Measurements from ENCODE around the gene KCNS1.

The KCNS1 gene

GRCh38 chr20:45087814-45088213 lies 13.1 kb downstream of the KCNS1 start:
- H3K27ac ChIP-seq, result no peak overlapping the region
- DNase-seq (ENCODE audit: low spot score), result no peak
- no peak for TF ChIP-seq CTCF (conservative IDR thresholded peaks at IDR 0.05; ENCODE audit: low read depth)
- CTCF ChIA-PET, result interaction anchor here (1.9 to 2.1 kb wide), 2 partner anchors 8 to 44 kb away, joined by 11 to 12 read pairs; no protein-coding TSS in a partner anchor
- POLR2A ChIA-PET (ENCODE audit: low non-redundant PET), result no interaction called here

DNA sequence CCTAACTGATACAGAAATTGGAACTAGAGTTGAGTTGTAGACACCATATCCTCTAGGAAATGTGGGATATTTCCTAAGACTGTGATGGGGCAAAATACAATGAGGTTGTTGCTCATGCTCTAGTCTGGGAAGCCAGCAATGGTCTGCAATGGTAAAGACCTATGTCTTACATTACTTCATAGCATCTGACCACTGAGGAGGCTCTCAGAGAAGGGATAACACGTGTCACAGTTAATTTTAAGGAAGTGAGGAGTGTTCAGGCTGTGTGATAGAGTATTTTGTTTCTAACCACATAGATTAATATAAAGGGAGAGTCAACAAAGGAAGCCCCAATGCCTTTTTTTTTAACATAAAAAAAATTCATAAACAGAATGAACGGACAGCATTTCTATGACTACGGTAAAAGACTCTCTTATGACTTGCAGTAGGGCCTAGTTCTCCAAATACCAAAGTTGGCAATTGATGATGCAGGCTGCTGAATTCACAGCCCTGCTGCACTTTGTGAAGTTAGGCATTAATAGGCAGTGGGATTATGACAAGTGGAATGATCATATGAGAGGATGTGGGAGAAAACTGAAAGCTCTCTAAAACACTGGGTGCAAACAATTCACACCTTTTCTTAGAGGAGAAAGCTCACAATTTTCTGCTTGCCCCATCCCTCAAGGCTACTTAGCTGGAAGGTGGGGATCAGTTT lies 13.7 kb downstream of the KCNS1 start:
- no peak for TF ChIP-seq CTCF (conservative IDR thresholded peaks at IDR 0.05; ENCODE audit: low read depth)
- H3K27ac ChIP-seq, result no peak overlapping the region
- ChIA-PET POLR2A (ENCODE audit: low non-redundant PET) (no interaction called here), CTCF (interaction anchor here (0.6 to 2.1 kb wide), 3 partner anchors 9 to 215 kb away, joined by 4 to 12 read pairs (median 11); no protein-coding TSS in a partner anchor)
- no peak for DNase-seq (ENCODE audit: low spot score)

- no peak for TF ChIP-seq CTCF (conservative IDR thresholded peaks at IDR 0.05; ENCODE audit: low read depth)
- DNase-seq (ENCODE audit: low spot score), result no peak
- no peak overlapping the region for H3K27ac ChIP-seq
- POLR2A ChIA-PET (ENCODE audit: low non-redundant PET), result no interaction called here
- CTCF ChIA-PET, result interaction anchor here (0.5 to 2.1 kb wide), 4 partner anchors 10 to 535 kb away, joined by 3 to 12 read pairs (median 8); no protein-coding TSS in a partner anchor
Measured at GRCh38 chr20:45085867-45086266, 15.1 kb downstream of the KCNS1 start.

DNA sequence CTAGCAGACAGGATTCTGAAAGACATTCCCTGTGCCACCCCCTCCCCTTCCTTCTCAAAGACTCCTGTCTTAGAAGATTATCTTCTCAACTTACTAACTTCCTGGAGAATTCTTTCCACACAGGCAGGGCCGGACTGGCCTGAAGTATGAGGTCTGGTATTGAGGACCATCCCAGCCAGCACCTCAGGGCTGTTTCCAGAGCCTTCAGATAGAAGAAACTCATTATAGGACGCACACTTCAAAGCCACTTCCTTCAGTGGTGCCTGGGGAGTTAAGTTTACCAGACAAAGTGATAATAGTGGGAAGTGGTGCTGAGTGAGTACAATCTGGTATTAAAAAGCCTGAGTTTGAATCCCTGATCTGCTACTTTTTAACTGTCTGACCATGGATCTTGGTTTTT lies 15.6 kb downstream of the KCNS1 start:
- no peak for DNase-seq (ENCODE audit: low spot score)
- H3K27ac ChIP-seq, result no peak overlapping the region
- no peak for TF ChIP-seq CTCF (conservative IDR thresholded peaks at IDR 0.05; ENCODE audit: low read depth)
- CTCF ChIA-PET, result no interaction called here
- POLR2A ChIA-PET (ENCODE audit: low non-redundant PET), result no interaction called here

DNA sequence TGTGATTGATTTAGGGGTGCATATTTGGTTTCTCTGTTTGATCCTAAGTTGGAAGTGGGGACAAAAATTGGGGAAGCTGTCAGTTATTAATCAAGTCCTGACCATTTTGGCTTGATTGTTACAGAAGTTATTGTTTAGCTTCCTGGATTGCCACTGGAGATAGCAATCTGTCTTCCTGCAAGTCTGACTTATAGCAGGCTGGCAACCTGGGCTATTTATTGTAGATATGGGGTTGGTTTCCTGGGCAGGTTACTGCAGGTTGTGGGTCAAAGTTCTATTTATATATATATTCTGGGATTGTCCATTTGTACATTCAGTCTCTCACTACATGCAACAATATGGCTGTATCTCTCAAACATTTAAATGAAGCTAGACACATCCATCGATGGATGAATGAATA lies 17.8 kb downstream of the KCNS1 start:
- H3K27ac ChIP-seq, result no peak overlapping the region
- ChIA-PET CTCF (interaction anchor here (0.9 to 1.5 kb wide), 5 partner anchors 13 to 211 kb away, joined by 3 to 9 read pairs (median 3); no protein-coding TSS in a partner anchor), POLR2A (ENCODE audit: low non-redundant PET) (no interaction called here)
- DNase-seq (ENCODE audit: low spot score), result no peak
- no peak for TF ChIP-seq CTCF (conservative IDR thresholded peaks at IDR 0.05; ENCODE audit: low read depth)

DNA sequence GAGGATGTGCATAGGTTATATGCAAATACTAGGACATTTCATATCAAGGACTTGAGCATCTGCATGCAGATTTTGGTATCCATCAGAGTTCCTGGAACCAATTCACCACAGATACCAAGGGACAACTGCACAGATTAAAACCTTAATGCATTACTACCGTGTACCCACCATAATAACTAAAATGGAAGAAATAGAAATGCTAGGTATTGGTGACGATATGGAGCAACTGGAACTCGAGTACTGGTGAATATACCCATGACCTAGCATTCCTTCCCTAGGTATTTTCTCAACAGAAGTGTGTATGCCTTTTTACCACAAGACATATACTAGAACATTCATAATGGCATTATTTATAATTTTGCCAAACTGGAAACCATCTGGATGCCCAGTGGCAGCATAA lies 18.5 kb downstream of the KCNS1 start:
- POLR2A ChIA-PET (ENCODE audit: low non-redundant PET), result no interaction called here
- H3K27ac ChIP-seq, result no peak overlapping the region
- no peak for TF ChIP-seq CTCF (conservative IDR thresholded peaks at IDR 0.05; ENCODE audit: low read depth)
- no peak for DNase-seq (ENCODE audit: low spot score)
- CTCF ChIA-PET, result interaction anchor here (0.6 to 1.4 kb wide), 4 partner anchors 13 to 209 kb away, joined by 3 to 9 read pairs (median 6); no protein-coding TSS in a partner anchor
